HL-60 (cell line): ENCODE results near the gene NNT.

Experiments
- DNase-seq, 2 experiments: peaks; one replicate each; pipeline ENCODE4 v3.0.0-alpha.2; 2010 to 2020; ENCODE audit warnings: low read depth in 1 of 2, low spot score in 1 of 2
- H3K27ac ChIP-seq: fragments of 250-450 bp; sonication (Bioruptor Pico); replicated peaks from 2 replicates; pipeline ENCODE4 v1.5.1; 2020; ENCODE audit warnings: mild to moderate bottlenecking, moderate library complexity
- H3K27me3 ChIP-seq: fragments of 250-450 bp; sonication (Bioruptor Pico); 2 replicates; pipeline ENCODE4 v1.5.1; 2021; ENCODE audit warnings: mild to moderate bottlenecking, moderate library complexity; ENCODE audit not compliant: insufficient read depth, poor library complexity, severe bottlenecking
- H3K4me3 ChIP-seq: replicated peaks from 2 replicates; pipeline ENCODE4 v1.5.1; 2011; ENCODE audit warnings: mild to moderate bottlenecking, control low read depth, low read length; ENCODE audit not compliant: insufficient read depth
- GABPA ChIP-seq: IDR thresholded peaks from 2 replicates; pipeline ENCODE4 v1.6.1; 2012; ENCODE audit warnings: low read depth
- POLR2AphosphoS5 ChIP-seq: IDR thresholded peaks from 2 replicates; pipeline ENCODE4 v1.6.1; 2012; ENCODE audit warnings: low read depth
- REST ChIP-seq: IDR thresholded peaks from 2 replicates; pipeline ENCODE4 v1.6.1; 2012; ENCODE audit warnings: low read depth; ENCODE audit not compliant: insufficient replicate concordance
- SPI1 ChIP-seq: IDR thresholded peaks from 2 replicates; pipeline ENCODE4 v1.6.1; 2012; ENCODE audit warnings: low read depth, mild to moderate bottlenecking, borderline replicate concordance
- TF ChIP-seq, protein P1 (sequence below): IDR thresholded peaks from one replicate; pipeline ENCODE4 v1.5.1; 2011; ENCODE audit warnings: low read length, control low read depth, inconsistent platforms; ENCODE audit not compliant: insufficient read depth

Gene NNT

DNA sequence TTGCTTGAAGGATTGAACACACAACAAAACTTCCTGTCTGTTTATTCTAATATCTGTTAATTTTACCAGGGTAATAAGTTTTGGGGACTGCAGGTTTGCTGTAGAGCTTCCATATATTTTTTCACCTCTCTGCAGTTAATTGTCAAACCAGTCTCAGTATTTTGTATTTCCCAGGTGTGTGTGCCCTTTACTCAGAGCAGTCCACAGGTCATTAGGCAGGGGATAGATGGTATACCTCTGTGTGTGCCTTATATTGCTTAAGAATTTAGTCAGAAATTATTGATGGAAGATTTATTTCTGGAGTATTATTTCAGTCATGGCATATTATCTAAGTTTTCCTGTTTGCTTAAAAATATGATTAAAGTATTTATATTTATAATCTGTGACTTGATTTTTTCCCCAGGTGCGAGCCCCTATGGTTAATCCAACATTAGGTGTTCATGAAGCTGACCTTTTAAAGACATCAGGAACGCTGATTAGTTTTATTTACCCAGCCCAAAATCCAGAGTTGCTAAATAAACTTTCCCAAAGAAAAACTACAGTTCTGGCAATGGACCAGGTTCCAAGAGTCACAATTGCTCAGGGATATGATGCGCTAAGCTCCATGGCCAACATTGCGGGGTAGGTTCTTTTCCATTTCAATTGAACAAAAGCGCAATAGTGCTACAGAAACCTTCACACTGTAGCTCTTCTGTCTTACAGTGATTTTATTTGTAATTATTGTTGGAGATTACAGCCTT lies 12.6 kb downstream of the NNT start:
- DNase-seq = no peak
- Histone ChIP-seq H3K4me3 (no peak overlapping the region), H3K27ac (no peak overlapping the region), H3K27me3 (no peaks in the 10 kb centered on the region)
- TF ChIP-seq GABPA = no peak
- TF ChIP-seq REST = no peak
- TF ChIP-seq POLR2AphosphoS5 = no peak
- no peak for TF ChIP-seq SPI1
- TF ChIP-seq, protein P1, sequence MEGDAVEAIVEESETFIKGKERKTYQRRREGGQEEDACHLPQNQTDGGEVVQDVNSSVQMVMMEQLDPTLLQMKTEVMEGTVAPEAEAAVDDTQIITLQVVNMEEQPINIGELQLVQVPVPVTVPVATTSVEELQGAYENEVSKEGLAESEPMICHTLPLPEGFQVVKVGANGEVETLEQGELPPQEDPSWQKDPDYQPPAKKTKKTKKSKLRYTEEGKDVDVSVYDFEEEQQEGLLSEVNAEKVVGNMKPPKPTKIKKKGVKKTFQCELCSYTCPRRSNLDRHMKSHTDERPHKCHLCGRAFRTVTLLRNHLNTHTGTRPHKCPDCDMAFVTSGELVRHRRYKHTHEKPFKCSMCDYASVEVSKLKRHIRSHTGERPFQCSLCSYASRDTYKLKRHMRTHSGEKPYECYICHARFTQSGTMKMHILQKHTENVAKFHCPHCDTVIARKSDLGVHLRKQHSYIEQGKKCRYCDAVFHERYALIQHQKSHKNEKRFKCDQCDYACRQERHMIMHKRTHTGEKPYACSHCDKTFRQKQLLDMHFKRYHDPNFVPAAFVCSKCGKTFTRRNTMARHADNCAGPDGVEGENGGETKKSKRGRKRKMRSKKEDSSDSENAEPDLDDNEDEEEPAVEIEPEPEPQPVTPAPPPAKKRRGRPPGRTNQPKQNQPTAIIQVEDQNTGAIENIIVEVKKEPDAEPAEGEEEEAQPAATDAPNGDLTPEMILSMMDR = no peak

DNA sequence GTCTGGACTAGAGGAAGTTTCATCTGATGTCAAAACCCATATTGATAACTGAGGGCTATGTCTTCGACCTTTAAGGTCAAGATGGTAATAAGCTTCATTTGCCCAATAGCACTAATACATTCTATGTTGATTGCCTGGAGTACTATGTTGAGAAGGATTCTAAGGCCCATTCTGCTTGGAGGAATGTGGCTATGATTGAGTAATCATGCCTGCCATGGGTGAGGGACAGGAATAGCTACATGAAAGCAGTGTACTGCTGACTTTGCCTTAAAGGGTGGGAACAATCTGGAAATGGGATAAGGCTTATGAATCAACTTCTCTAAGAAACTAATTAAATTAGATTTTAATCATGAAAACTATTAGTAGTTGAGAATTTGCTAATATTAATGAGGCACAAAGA lies 13.6 kb downstream of the NNT start:
- TF ChIP-seq, protein P1 = no peak
- no peak for TF ChIP-seq GABPA
- TF ChIP-seq POLR2AphosphoS5 = no peak
- H3K27me3 ChIP-seq = no peaks in the 10 kb centered on the region
- no peak overlapping the region for H3K27ac ChIP-seq
- no peak overlapping the region for H3K4me3 ChIP-seq
- no peak for DNase-seq

DNA sequence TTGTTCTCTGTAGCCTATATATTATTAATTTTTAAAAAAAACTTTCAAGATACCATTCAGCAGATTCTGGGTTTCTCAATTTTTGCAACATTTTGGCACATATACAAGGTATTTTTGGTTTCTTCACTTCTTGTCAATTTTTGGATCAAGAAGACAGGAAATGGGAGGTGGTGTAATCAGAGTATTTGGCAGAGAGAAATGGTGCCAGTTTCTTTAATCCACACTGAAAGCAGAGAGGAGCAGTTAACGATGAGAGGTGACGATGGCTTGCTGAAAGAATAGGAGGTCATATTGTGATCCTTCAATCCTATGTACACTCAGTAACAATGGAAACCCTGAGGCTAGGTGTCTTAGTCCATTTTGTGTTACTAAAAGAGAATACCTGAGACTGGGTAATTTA lies 16.4 kb downstream of the NNT start:
- no peak overlapping the region for H3K4me3 ChIP-seq
- DNase-seq = no peak
- H3K27me3 ChIP-seq = no peaks in the 10 kb centered on the region
- TF ChIP-seq POLR2AphosphoS5 (no peak), GABPA (no peak), SPI1 (no peak), REST (no peak)
- TF ChIP-seq, protein P1 = no peak
- H3K27ac ChIP-seq = no peak overlapping the region

- Histone ChIP-seq H3K27ac (no peak overlapping the region), H3K4me3 (no peak overlapping the region), H3K27me3 (no peaks in the 10 kb centered on the region)
- DNase-seq = no peak
- TF ChIP-seq, protein P1 = no peak
These were observed 16.9 kb downstream of the NNT start for GRCh38 chr5:43619911-43620310.
